Stimulated activated CD4-positive, alpha-beta T cell treated with anti-CD3 and anti-CD28 coated beads, Interleukin-15, amount 100 ng/mL, for 48 hours (primary cell): Measurements from ENCODE around the gene MDFI.

Source experiments
- DNase-seq, 2 donors: peaks; one replicate each; pipeline ENCODE4 v3.0.0-alpha.2; 2020; ENCODE audit warnings: low read depth in 2 of 2

Gene MDFI

GRCh38 chr6:41672816-41673703 lies 34.8 kb downstream of the MDFI start:
- no peak for DNase-seq

- no peak for DNase-seq
These were observed 35.4 kb downstream of the MDFI start for GRCh38 chr6:41673704-41674000.

GRCh38 chr6:41674231-41675000 lies 36.1 kb downstream of the MDFI start:
- DNase-seq, result no peak

GRCh38 chr6:41675176-41675775 lies 37.0 kb downstream of the MDFI start:
- no peak for DNase-seq

GRCh38 chr6:41675992-41676391 lies 37.7 kb downstream of the MDFI start:
- DNase-seq, result no peak

- no peak for DNase-seq
These were observed 38.2 kb downstream of the MDFI start for GRCh38 chr6:41676431-41676830.

GRCh38 chr6:41677124-41677921 lies 39.1 kb downstream of the MDFI start:
- DNase-seq, result no peak

GRCh38 chr6:41678511-41679084 lies 40.3 kb downstream of the MDFI start:
- no peak for DNase-seq

GRCh38 chr6:41679696-41680095 lies 41.4 kb downstream of the MDFI start:
- no peak for DNase-seq

GRCh38 chr6:41680182-41680965 lies 42.1 kb downstream of the MDFI start:
- DNase-seq, result no peak

GRCh38 chr6:41682056-41682477 lies 43.8 kb downstream of the MDFI start:
- DNase-seq, result peak; percentile 52 to 75

- no peak for DNase-seq
These were observed 44.4 kb downstream of the MDFI start for GRCh38 chr6:41682497-41683272.

GRCh38 chr6:41683273-41683522 lies 44.9 kb downstream of the MDFI start:
- no peak for DNase-seq

GRCh38 chr6:41683523-41684310 lies 45.4 kb downstream of the MDFI start:
- peak; percentile 64 to 75 for DNase-seq

GRCh38 chr6:41684311-41685180 lies 46.3 kb downstream of the MDFI start:
- DNase-seq, result no peak

GRCh38 chr6:41685641-41686380 lies 47.5 kb downstream of the MDFI start:
- no peak for DNase-seq

GRCh38 chr6:41687501-41688175 lies 49.4 kb downstream of the MDFI start:
- DNase-seq, result no peak
